ENCODE data around the gene STX8.

STX8 gene

GRCh38 chr17:9239793-9240658, 335.6 kb downstream of the STX8 start:
- Histone ChIP-seq H3K27me3 (ENCODE audit: control insufficient read depth, insufficient read depth, low read length) (peaks cover 10% of the 10 kb centered on the region), H3K27ac (ENCODE audit: low read depth, low read length) (no peak overlapping the region), H3K4me1 (ENCODE audit: control insufficient read depth, insufficient read depth, low read length) (peaks cover 26% of the 10 kb centered on the region), H3K4me3 (ENCODE audit: low read depth, low read length) (peak overlapping the region; percentile 59), H3K9ac (ENCODE audit: low read depth, low read length) (no peak overlapping the region), H3K36me3 (ENCODE audit: control insufficient read depth, insufficient read depth, low read length) (no peaks in the 10 kb centered on the region), H3K9me3 (ENCODE audit: control insufficient read depth, insufficient read depth, low read length) (no peaks in the 10 kb centered on the region)

GRCh38 chr17:9239246-9239792, 336.3 kb downstream of the STX8 start:
- no peaks in the 10 kb centered on the region for H3K36me3 ChIP-seq (ENCODE audit: control insufficient read depth, insufficient read depth, low read length)
- H3K4me3 ChIP-seq (ENCODE audit: low read depth, low read length): peak overlapping the region; percentile 59
- H3K9ac ChIP-seq (ENCODE audit: low read depth, low read length): no peak overlapping the region
- peaks cover 10% of the 10 kb centered on the region for H3K27me3 ChIP-seq (ENCODE audit: control insufficient read depth, insufficient read depth, low read length)
- peaks cover 20% of the 10 kb centered on the region for H3K4me1 ChIP-seq (ENCODE audit: control insufficient read depth, insufficient read depth, low read length)
- H3K9me3 ChIP-seq (ENCODE audit: control insufficient read depth, insufficient read depth, low read length): no peaks in the 10 kb centered on the region
- H3K27ac ChIP-seq (ENCODE audit: low read depth, low read length): no peak overlapping the region

- Histone ChIP-seq H3K4me3 (ENCODE audit: low read depth, low read length) (no peak overlapping the region), H3K4me1 (ENCODE audit: control insufficient read depth, insufficient read depth, low read length) (peaks cover 18% of the 10 kb centered on the region), H3K27me3 (ENCODE audit: control insufficient read depth, insufficient read depth, low read length) (peaks cover 10% of the 10 kb centered on the region), H3K9me3 (ENCODE audit: control insufficient read depth, insufficient read depth, low read length) (no peaks in the 10 kb centered on the region), H3K36me3 (ENCODE audit: control insufficient read depth, insufficient read depth, low read length) (no peaks in the 10 kb centered on the region), H3K9ac (ENCODE audit: low read depth, low read length) (no peak overlapping the region), H3K27ac (ENCODE audit: low read depth, low read length) (no peak overlapping the region)
Observed at GRCh38 chr17:9238340-9239245, 337.0 kb downstream of the STX8 start.

- Histone ChIP-seq H3K27ac (ENCODE audit: low read depth, low read length) (no peak overlapping the region), H3K36me3 (ENCODE audit: control insufficient read depth, insufficient read depth, low read length) (no peaks in the 10 kb centered on the region), H3K27me3 (ENCODE audit: control insufficient read depth, insufficient read depth, low read length) (peaks cover 10% of the 10 kb centered on the region), H3K9me3 (ENCODE audit: control insufficient read depth, insufficient read depth, low read length) (no peaks in the 10 kb centered on the region), H3K9ac (ENCODE audit: low read depth, low read length) (no peak overlapping the region), H3K4me1 (ENCODE audit: control insufficient read depth, insufficient read depth, low read length) (peaks cover 18% of the 10 kb centered on the region), H3K4me3 (ENCODE audit: low read depth, low read length) (no peak overlapping the region)
Observed at GRCh38 chr17:9237661-9238301, 337.8 kb downstream of the STX8 start.

GRCh38 chr17:9237053-9237410, 338.6 kb downstream of the STX8 start:
- peaks cover 10% of the 10 kb centered on the region for H3K27me3 ChIP-seq (ENCODE audit: control insufficient read depth, insufficient read depth, low read length)
- H3K4me3 ChIP-seq (ENCODE audit: low read depth, low read length): no peak overlapping the region
- H3K9ac ChIP-seq (ENCODE audit: low read depth, low read length): no peak overlapping the region
- H3K4me1 ChIP-seq (ENCODE audit: control insufficient read depth, insufficient read depth, low read length): peaks cover 18% of the 10 kb centered on the region
- H3K9me3 ChIP-seq (ENCODE audit: control insufficient read depth, insufficient read depth, low read length): no peaks in the 10 kb centered on the region
- H3K27ac ChIP-seq (ENCODE audit: low read depth, low read length): no peak overlapping the region
- H3K36me3 ChIP-seq (ENCODE audit: control insufficient read depth, insufficient read depth, low read length): no peaks in the 10 kb centered on the region

GRCh38 chr17:9236286-9237052, 339.2 kb downstream of the STX8 start:
- Histone ChIP-seq H3K4me3 (ENCODE audit: low read depth, low read length) (no peak overlapping the region), H3K27me3 (ENCODE audit: control insufficient read depth, insufficient read depth, low read length) (peaks cover 10% of the 10 kb centered on the region), H3K9me3 (ENCODE audit: control insufficient read depth, insufficient read depth, low read length) (no peaks in the 10 kb centered on the region), H3K36me3 (ENCODE audit: control insufficient read depth, insufficient read depth, low read length) (no peaks in the 10 kb centered on the region), H3K9ac (ENCODE audit: low read depth, low read length) (no peak overlapping the region), H3K4me1 (ENCODE audit: control insufficient read depth, insufficient read depth, low read length) (peaks cover 18% of the 10 kb centered on the region), H3K27ac (ENCODE audit: low read depth, low read length) (no peak overlapping the region)

GRCh38 chr17:9235346-9235745, 340.3 kb downstream of the STX8 start:
- no peak overlapping the region for H3K4me3 ChIP-seq (ENCODE audit: low read depth, low read length)
- H3K9ac ChIP-seq (ENCODE audit: low read depth, low read length): no peak overlapping the region
- peaks cover 9% of the 10 kb centered on the region; the same call in 1 of the 2 replicates for H3K4me1 ChIP-seq (ENCODE audit: control insufficient read depth, insufficient read depth, low read length)
- no peaks in the 10 kb centered on the region for H3K36me3 ChIP-seq (ENCODE audit: control insufficient read depth, insufficient read depth, low read length)
- H3K27me3 ChIP-seq (ENCODE audit: control insufficient read depth, insufficient read depth, low read length): peaks cover 10% of the 10 kb centered on the region
- H3K27ac ChIP-seq (ENCODE audit: low read depth, low read length): no peak overlapping the region
- no peaks in the 10 kb centered on the region for H3K9me3 ChIP-seq (ENCODE audit: control insufficient read depth, insufficient read depth, low read length)

GRCh38 chr17:9234389-9234945, 341.2 kb downstream of the STX8 start:
- no peak overlapping the region for H3K4me3 ChIP-seq (ENCODE audit: low read depth, low read length)
- peaks cover 6% of the 10 kb centered on the region; the same call in 1 of the 2 replicates for H3K4me1 ChIP-seq (ENCODE audit: control insufficient read depth, insufficient read depth, low read length)
- peaks cover 10% of the 10 kb centered on the region for H3K27me3 ChIP-seq (ENCODE audit: control insufficient read depth, insufficient read depth, low read length)
- no peak overlapping the region for H3K9ac ChIP-seq (ENCODE audit: low read depth, low read length)
- no peak overlapping the region for H3K27ac ChIP-seq (ENCODE audit: low read depth, low read length)
- no peaks in the 10 kb centered on the region for H3K9me3 ChIP-seq (ENCODE audit: control insufficient read depth, insufficient read depth, low read length)
- no peaks in the 10 kb centered on the region for H3K36me3 ChIP-seq (ENCODE audit: control insufficient read depth, insufficient read depth, low read length)

GRCh38 chr17:9233761-9234160, 341.9 kb downstream of the STX8 start:
- Histone ChIP-seq H3K27ac (ENCODE audit: low read depth, low read length) (no peak overlapping the region), H3K9ac (ENCODE audit: low read depth, low read length) (no peak overlapping the region), H3K4me3 (ENCODE audit: low read depth, low read length) (no peak overlapping the region), H3K4me1 (ENCODE audit: control insufficient read depth, insufficient read depth, low read length) (no peaks in the 10 kb centered on the region), H3K27me3 (ENCODE audit: control insufficient read depth, insufficient read depth, low read length) (peaks cover 4% of the 10 kb centered on the region), H3K36me3 (ENCODE audit: control insufficient read depth, insufficient read depth, low read length) (no peaks in the 10 kb centered on the region), H3K9me3 (ENCODE audit: control insufficient read depth, insufficient read depth, low read length) (no peaks in the 10 kb centered on the region)

GRCh38 chr17:9233271-9233599, 342.4 kb downstream of the STX8 start:
- Histone ChIP-seq H3K27ac (ENCODE audit: low read depth, low read length) (no peak overlapping the region), H3K9me3 (ENCODE audit: control insufficient read depth, insufficient read depth, low read length) (no peaks in the 10 kb centered on the region), H3K27me3 (ENCODE audit: control insufficient read depth, insufficient read depth, low read length) (no peaks in the 10 kb centered on the region), H3K4me3 (ENCODE audit: low read depth, low read length) (no peak overlapping the region), H3K4me1 (ENCODE audit: control insufficient read depth, insufficient read depth, low read length) (no peaks in the 10 kb centered on the region), H3K36me3 (ENCODE audit: control insufficient read depth, insufficient read depth, low read length) (no peaks in the 10 kb centered on the region), H3K9ac (ENCODE audit: low read depth, low read length) (no peak overlapping the region)
